ENCODE measurements around the gene PLXNA2. TPM values are rescaled to one million over a fixed set of nuclear protein-coding genes. Genes with fewer than 3 reads are reported as not detected.

The PLXNA2 gene
- total RNA-seq, 4 donors from 2014 or later = 19.8 to 41.6 (median 27.9) TPM

GRCh38 chr1:208000504-208000903, 243.7 kb downstream of the PLXNA2 start:
- Histone ChIP-seq H3K9me3 (peaks cover 0 to 4% (median 0%) of the 10 kb centered on the region in 4 donors), H3K4me1 (peaks cover 0 to 9% (median 7%) of the 10 kb centered on the region in 4 donors), H3K4me3 (no peak overlapping the region), H3K27me3 (no peaks in the 10 kb centered on the region), H3K36me3 (no peaks in the 10 kb centered on the region), H3K27ac (replicated peaks in 1 of 4) (no peak overlapping the region)
- WGBS = 72% methylated on average over 4 of the region's 4 CpGs
- intact Hi-C loops (cut with DNase I) = no loop called here
- no peak for DNase-seq (ENCODE audit: extremely low spot score)
- no peak for TF ChIP-seq EP300 (IDR thresholded peaks at IDR 0.05)
- no peak for TF ChIP-seq POLR2AphosphoS5 (IDR thresholded peaks at IDR 0.05)
- no peak for TF ChIP-seq POLR2A (IDR thresholded peaks at IDR 0.05; ENCODE audit: low read depth)
- no peak for TF ChIP-seq CTCF (IDR thresholded peaks at IDR 0.05)

GRCh38 chr1:207999972-208000371, 244.2 kb downstream of the PLXNA2 start:
- TF ChIP-seq POLR2AphosphoS5 (IDR thresholded peaks at IDR 0.05) (no peak), POLR2A (IDR thresholded peaks at IDR 0.05; ENCODE audit: low read depth) (no peak), EP300 (IDR thresholded peaks at IDR 0.05) (no peak), CTCF (IDR thresholded peaks at IDR 0.05) (no peak)
- H3K27me3 ChIP-seq = no peaks in the 10 kb centered on the region
- DNase-seq (ENCODE audit: extremely low spot score) = no peak
- peaks cover 0 to 4% (median 0%) of the 10 kb centered on the region in 4 donors for H3K9me3 ChIP-seq
- no peaks in the 10 kb centered on the region for H3K36me3 ChIP-seq
- H3K27ac ChIP-seq (replicated peaks in 1 of 4) = no peak overlapping the region
- H3K4me3 ChIP-seq = no peak overlapping the region
- H3K4me1 ChIP-seq = peaks cover 0 to 9% (median 7%) of the 10 kb centered on the region in 4 donors
- intact Hi-C loops (cut with DNase I) = no loop called here

GRCh38 chr1:207999274-207999915, 244.8 kb downstream of the PLXNA2 start:
- H3K27ac ChIP-seq (replicated peaks in 1 of 4) = no peak overlapping the region
- whole genome bisulfite sequencing = 92% methylated on average over 3 of the region's 3 CpGs
- DNase-seq (ENCODE audit: extremely low spot score) = no peak
- no peaks in the 10 kb centered on the region for H3K36me3 ChIP-seq
- peaks cover 0 to 4% (median 0%) of the 10 kb centered on the region in 4 donors for H3K9me3 ChIP-seq
- no peak overlapping the region for H3K4me3 ChIP-seq
- TF ChIP-seq EP300 (IDR thresholded peaks at IDR 0.05) (no peak), POLR2A (IDR thresholded peaks at IDR 0.05; ENCODE audit: low read depth) (no peak), POLR2AphosphoS5 (IDR thresholded peaks at IDR 0.05) (no peak), CTCF (IDR thresholded peaks at IDR 0.05) (no peak)
- intact Hi-C loops (cut with DNase I) = no loop called here
- H3K27me3 ChIP-seq = no peaks in the 10 kb centered on the region
- peaks cover 0 to 9% (median 7%) of the 10 kb centered on the region in 4 donors for H3K4me1 ChIP-seq

GRCh38 chr1:207998691-207999090, 245.5 kb downstream of the PLXNA2 start:
- no peak overlapping the region for H3K4me3 ChIP-seq
- peaks cover 0 to 9% (median 7%) of the 10 kb centered on the region in 4 donors for H3K4me1 ChIP-seq
- peaks cover 0 to 4% (median 1%) of the 10 kb centered on the region in 4 donors for H3K9me3 ChIP-seq
- WGBS = 96% methylated on average over 2 of the region's 2 CpGs
- H3K27ac ChIP-seq (replicated peaks in 1 of 4) = no peak overlapping the region
- no peaks in the 10 kb centered on the region for H3K27me3 ChIP-seq
- intact Hi-C loops (cut with DNase I) = no loop called here
- no peak for DNase-seq (ENCODE audit: extremely low spot score)
- H3K36me3 ChIP-seq = no peaks in the 10 kb centered on the region
- TF ChIP-seq EP300 (IDR thresholded peaks at IDR 0.05) = no peak
- no peak for TF ChIP-seq POLR2AphosphoS5 (IDR thresholded peaks at IDR 0.05)
- no peak for TF ChIP-seq CTCF (IDR thresholded peaks at IDR 0.05)
- TF ChIP-seq POLR2A (IDR thresholded peaks at IDR 0.05; ENCODE audit: low read depth) = no peak
